Psoas muscle (tissue), 8 donors: Measurements from ENCODE around the gene KRT31. TPM values are rescaled to one million over a fixed set of nuclear protein-coding genes. Genes with fewer than 3 reads are reported as not detected.

Source experiments
- ATAC-seq, 4 donors: fragments of 200-7000 bp; cut with Tn5 transposase; one replicate each; pipeline ENCODE4 v1.9.1; 2020; ENCODE audit warnings: moderate library complexity in 3 of 4, mild to moderate bottlenecking in 2 of 4
- DNase-seq, 2 donors: peaks; one replicate each; pipeline ENCODE4 v3.0.0-alpha.2; 2020
- H3K27ac ChIP-seq: fragments of 200-600 bp; one replicate; pipeline ENCODE4 v1.8.0; 2022
- H3K27me3 ChIP-seq, 3 donors: fragments of 200-600 bp in 1 of 3; one replicate each; pipeline versions ENCODE4 v1.6.1 to v1.8.0; 2013 to 2022; ENCODE audit warnings: low read length in 2 of 3, mild to moderate bottlenecking in 2 of 3, moderate library complexity in 1 of 3; ENCODE audit not compliant: insufficient read depth in 3 of 3
- H3K36me3 ChIP-seq, 2 donors: fragments of 200-600 bp in 1 of 2; one replicate each; pipeline versions ENCODE4 v1.6.1 to v1.8.0; 2013 to 2022; ENCODE audit warnings: low read depth in 1 of 2, mild to moderate bottlenecking in 1 of 2, moderate library complexity in 1 of 2; ENCODE audit not compliant: insufficient read depth in 1 of 2
- H3K4me1 ChIP-seq: fragments of 200-600 bp; one replicate; pipeline ENCODE4 v1.8.0; 2022
- H3K4me3 ChIP-seq: fragments of 200-600 bp; one replicate; pipeline ENCODE4 v1.8.0; 2022; ENCODE audit warnings: mild to moderate bottlenecking
- H3K9me3 ChIP-seq: fragments of 200-600 bp; one replicate; pipeline ENCODE4 v1.8.0; 2022
- WGBS, 3 donors: extraction: QIAGEN DNeasy Blood & Tissue Kit; methylation state at CpG; one replicate each; pipeline versions ENCODE4 v1.1.6 to v1.1.7; 2013; 5-methylcytosine and 5-hydroxymethylcytosine counted together
- intact Hi-C, 2 donors: fragments of 100-400 bp; cut with DNase I; formaldehyde crosslinking; loops; one replicate each; pipeline versions ENCODE4 v1.11.0 to v1.14.2; 2022
- polyA plus RNA-seq, 3 donors: library from polyadenylated mRNA; stranded (reverse); fragments of 200-250 nt; gene quantifications; one replicate each; pipeline ENCODE4 v1.2.3, GENCODE V29; 2013
- total RNA-seq, 4 donors: library from RNA; stranded (reverse); fragmentation: NEBNext Ultra II Directional in 2 of 4; extraction: Animal tissue kit (Norgen Biotek cat#: 25700) in 2 of 4; gene quantifications; one replicate each; pipeline versions ENCODE4 v1.2.1 to v1.2.4, GENCODE V29; 2021 to 2023
- TF ChIP-seq, protein P1 (sequence below): fragments of 200-600 bp; IDR thresholded peaks from one replicate; pipeline ENCODE4 v1.8.0; 2022; ENCODE audit warnings: antibody characterized with exemption
- donor health status: healthy with polysubstance abuse.
- donor health status: DM: no; HTN: no; CAD: no; lungs with moderate emphysema.
- donor health status: Bipolar disorder and iron deficiency.
- donor health status: healthy.
- donor health status: DM: yes; HTN: yes; CAD: no.
- donor health status: DM: no; HTN: no; CAD: no.
- donor health status: DM: no; HTN: no; CAD: no.
- donor health status: DM: yes; HTN: yes; CAD: no.

The KRT31 gene
- total and polyA plus RNA-seq, 7 donors = 0.18 to 4.6 (median 0.87) TPM

DNA sequence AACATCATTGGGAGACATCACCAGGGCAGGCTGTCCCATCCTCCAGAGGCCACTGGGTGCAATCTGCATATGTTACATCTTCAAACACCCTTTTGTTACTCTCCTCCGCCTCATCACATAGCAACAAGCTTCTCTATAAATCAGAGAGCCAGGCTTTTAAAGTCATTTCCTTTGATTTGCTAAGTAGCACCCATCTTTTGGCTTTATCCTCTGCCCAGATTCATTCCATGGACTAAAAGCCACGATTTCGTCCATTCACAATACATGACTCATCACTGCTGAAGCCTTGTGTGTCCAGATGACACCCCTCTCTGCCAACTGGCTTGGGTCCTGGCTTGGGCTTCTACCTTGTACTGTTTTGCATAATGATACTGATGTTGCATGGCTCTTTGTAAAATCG is 45.3 kb upstream of the KRT31 start:
- ATAC-seq (no peak), DNase-seq (no peak)
- Histone ChIP-seq H3K27ac (no peak overlapping the region), H3K27me3 (peaks cover 0 to 4% (median 3%) of the 10 kb centered on the region in 3 donors), H3K36me3 (no peaks in the 10 kb centered on the region), H3K9me3 (no peaks in the 10 kb centered on the region), H3K4me1 (no peaks in the 10 kb centered on the region), H3K4me3 (no peak overlapping the region)
- TF ChIP-seq, protein P1, sequence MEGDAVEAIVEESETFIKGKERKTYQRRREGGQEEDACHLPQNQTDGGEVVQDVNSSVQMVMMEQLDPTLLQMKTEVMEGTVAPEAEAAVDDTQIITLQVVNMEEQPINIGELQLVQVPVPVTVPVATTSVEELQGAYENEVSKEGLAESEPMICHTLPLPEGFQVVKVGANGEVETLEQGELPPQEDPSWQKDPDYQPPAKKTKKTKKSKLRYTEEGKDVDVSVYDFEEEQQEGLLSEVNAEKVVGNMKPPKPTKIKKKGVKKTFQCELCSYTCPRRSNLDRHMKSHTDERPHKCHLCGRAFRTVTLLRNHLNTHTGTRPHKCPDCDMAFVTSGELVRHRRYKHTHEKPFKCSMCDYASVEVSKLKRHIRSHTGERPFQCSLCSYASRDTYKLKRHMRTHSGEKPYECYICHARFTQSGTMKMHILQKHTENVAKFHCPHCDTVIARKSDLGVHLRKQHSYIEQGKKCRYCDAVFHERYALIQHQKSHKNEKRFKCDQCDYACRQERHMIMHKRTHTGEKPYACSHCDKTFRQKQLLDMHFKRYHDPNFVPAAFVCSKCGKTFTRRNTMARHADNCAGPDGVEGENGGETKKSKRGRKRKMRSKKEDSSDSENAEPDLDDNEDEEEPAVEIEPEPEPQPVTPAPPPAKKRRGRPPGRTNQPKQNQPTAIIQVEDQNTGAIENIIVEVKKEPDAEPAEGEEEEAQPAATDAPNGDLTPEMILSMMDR = no peak
- WGBS, 3 donors = 57 to 64% (median 62%) methylated on average over 4 of the region's 4 CpGs
- intact Hi-C loops = no loop called here

DNA sequence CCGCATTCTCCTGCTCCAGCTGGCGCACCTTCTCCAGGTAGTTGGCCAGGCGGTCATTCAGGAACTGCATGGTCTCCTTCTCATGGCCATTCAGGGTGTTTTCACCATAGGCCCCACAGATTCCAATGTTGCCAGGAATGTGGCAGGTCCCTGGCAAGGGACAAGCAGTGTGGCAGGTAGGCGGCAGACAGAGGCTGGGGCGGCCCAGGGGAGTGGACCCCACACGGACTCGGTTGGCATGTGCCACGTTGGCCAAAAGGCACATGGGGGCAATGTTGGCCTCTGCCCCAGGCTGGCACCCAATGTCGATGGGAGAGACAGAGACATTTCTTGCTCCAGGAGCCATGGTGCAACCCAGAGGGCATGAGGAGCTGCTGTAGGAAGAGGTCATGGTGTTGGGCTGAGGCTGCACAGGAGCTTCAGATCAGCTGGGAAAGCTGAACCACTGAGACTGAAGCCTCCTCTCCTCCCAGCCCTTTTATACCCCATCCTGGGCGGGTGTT is 43.2 kb upstream of the KRT31 start, which contains the start of gene KRT38:
KRT38 (minus strand) TSS at position 453 of the 503 bp plus-strand sequence; CDS start at position 391, 62 bp downstream.
- TF ChIP-seq, protein P1 = no peak
- Histone ChIP-seq H3K27me3 (peaks cover 0 to 4% (median 3%) of the 10 kb centered on the region in 3 donors), H3K4me1 (no peaks in the 10 kb centered on the region), H3K27ac (no peak within 1 kb of the TSS), H3K9me3 (no peaks in the 10 kb centered on the region), H3K36me3 (no peaks in the 10 kb centered on the region), H3K4me3 (no peak within 1 kb of the TSS)
- intact Hi-C loops = no loop called here
- ATAC-seq = no peak
- 89 to 94% (median 92%) methylated on average over 9 to 10 of the region's 10 CpGs for WGBS, 3 donors
- no peak for DNase-seq

DNA sequence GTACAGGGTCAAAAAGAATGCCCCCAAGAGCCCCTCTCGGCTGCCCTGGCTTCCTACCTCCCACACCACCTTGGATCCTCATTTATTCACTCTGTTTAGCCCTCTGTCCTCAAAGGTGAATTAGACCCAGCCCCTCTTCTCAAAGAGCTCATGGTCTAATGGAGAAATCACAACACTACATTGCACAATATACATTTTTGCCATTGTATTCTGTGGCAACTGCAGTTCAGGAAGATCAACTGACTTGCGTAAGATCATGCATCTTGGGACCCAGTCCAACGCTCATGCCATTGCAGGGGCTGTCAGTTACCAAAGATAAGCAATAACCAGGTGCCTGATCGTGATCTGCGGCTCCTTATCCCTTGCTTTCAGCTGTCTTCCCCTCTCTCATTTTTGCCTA is 42.0 kb upstream of the KRT31 start:
- Histone ChIP-seq H3K4me3 (no peak overlapping the region), H3K27me3 (peaks cover 0 to 2% (median 0%) of the 10 kb centered on the region in 3 donors), H3K9me3 (no peaks in the 10 kb centered on the region), H3K4me1 (no peaks in the 10 kb centered on the region), H3K36me3 (no peaks in the 10 kb centered on the region), H3K27ac (no peak overlapping the region)
- ATAC-seq (no peak), DNase-seq (no peak)
- intact Hi-C loops = no loop called here
- TF ChIP-seq, protein P1 = no peak
- 56 to 67% (median 61%) methylated on average over 5 of the region's 5 CpGs for WGBS, 3 donors

DNA sequence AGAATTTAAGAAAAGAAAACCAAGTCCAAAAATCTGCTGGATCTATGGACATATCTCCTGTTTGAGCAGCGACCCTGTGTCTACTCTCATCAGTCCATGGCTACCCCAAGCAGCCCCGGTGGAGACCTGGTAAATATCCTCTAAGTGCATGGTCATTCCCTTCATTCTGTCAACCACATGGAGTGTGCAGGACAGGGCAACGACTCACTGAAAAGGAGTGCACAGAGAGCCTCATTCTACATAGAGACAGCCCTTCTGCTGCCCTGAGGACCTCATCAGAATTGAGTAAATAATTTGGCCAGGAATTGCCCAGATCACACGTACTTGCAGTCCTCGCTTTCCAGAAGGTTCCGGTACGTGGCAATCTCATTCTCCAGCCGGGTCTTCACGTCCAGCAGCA is 40.4 kb upstream of the KRT31 start:
- no peak for ATAC-seq
- TF ChIP-seq, protein P1 = no peak
- H3K36me3 ChIP-seq = no peaks in the 10 kb centered on the region
- DNase-seq = no peak
- H3K9me3 ChIP-seq = no peaks in the 10 kb centered on the region
- H3K27ac ChIP-seq = no peak overlapping the region
- H3K4me3 ChIP-seq = no peak overlapping the region
- 77 to 89% (median 82%) methylated on average over 9 of the region's 9 CpGs for WGBS, 3 donors
- intact Hi-C loops = no loop called here
- peaks cover 0 to 2% (median 0%) of the 10 kb centered on the region in 3 donors for H3K27me3 ChIP-seq
- no peaks in the 10 kb centered on the region for H3K4me1 ChIP-seq

DNA sequence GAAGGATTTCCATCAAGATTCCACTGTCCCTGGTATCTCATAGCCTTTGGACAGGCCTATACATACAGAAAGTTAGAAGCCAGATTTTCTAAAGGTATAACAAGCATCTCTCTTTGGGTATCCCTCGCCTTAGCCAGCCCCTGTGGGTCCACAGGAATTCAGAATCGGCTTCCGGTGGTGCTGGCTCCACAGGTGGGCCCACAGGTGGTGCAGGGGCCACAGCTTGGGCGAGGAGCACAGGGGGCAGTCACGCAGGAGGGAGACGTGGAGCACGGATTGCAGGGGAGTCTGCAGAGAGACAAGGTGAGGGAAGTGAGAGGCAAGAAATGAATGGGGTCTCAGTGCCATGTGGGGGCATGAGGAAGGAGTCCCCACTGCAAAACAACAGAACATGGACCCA is 39.8 kb upstream of the KRT31 start:
- H3K27me3 ChIP-seq = peaks cover 0 to 2% (median 0%) of the 10 kb centered on the region in 3 donors
- 72 to 80% (median 79%) methylated on average over 7 of the region's 7 CpGs for whole genome bisulfite sequencing, 3 donors
- DNase-seq = no peak

More for the DNA sequence above, 39.8 kb upstream of the KRT31 start:
- no peaks in the 10 kb centered on the region for H3K4me1 ChIP-seq
- H3K4me3 ChIP-seq = no peak overlapping the region
- H3K9me3 ChIP-seq = no peaks in the 10 kb centered on the region
- H3K27ac ChIP-seq = no peak overlapping the region
- TF ChIP-seq, protein P1 = no peak
- no peak for ATAC-seq
- no peaks in the 10 kb centered on the region for H3K36me3 ChIP-seq
- intact Hi-C loops = no loop called here
